PC-3 (cell line): ENCODE results near the gene MIF4GD.

Experiments
- CTCF ChIP-seq: fragments of 300-600 bp; sonication (generic); conservative IDR thresholded peaks from 2 replicates; pipeline ENCODE4 v1.5.1; 2017; ENCODE audit warnings: antibody characterized with exemption, low read depth, mild to moderate bottlenecking, low read length
- EZH2 ChIP-seq: fragments of 300-600 bp; sonication (generic); IDR thresholded peaks from one replicate; pipeline ENCODE4 v1.6.1; 2017; ENCODE audit warnings: antibody characterized with exemption, mild to moderate bottlenecking, low read length; ENCODE audit not compliant: unreplicated experiment
- EZH2phosphoT487 ChIP-seq: fragments of 300-600 bp; sonication (generic); IDR thresholded peaks from 2 replicates; pipeline ENCODE4 v1.6.1; 2018; ENCODE audit warnings: mild to moderate bottlenecking, antibody characterized with exemption, low read length, borderline replicate concordance

GRCh38 chr17:75228847-75229246 lies 42.2 kb downstream of the MIF4GD start:
- TF ChIP-seq EZH2phosphoT487 (no peak), EZH2 (no peak), CTCF (no peak)
